ENCODE measurements around the gene ME3. TPM values are rescaled to one million over a fixed set of nuclear protein-coding genes. Genes with fewer than 3 reads are reported as not detected.

The ME3 gene
- polyA plus RNA-seq, 1 donor from 2014 or later: not detected

DNA sequence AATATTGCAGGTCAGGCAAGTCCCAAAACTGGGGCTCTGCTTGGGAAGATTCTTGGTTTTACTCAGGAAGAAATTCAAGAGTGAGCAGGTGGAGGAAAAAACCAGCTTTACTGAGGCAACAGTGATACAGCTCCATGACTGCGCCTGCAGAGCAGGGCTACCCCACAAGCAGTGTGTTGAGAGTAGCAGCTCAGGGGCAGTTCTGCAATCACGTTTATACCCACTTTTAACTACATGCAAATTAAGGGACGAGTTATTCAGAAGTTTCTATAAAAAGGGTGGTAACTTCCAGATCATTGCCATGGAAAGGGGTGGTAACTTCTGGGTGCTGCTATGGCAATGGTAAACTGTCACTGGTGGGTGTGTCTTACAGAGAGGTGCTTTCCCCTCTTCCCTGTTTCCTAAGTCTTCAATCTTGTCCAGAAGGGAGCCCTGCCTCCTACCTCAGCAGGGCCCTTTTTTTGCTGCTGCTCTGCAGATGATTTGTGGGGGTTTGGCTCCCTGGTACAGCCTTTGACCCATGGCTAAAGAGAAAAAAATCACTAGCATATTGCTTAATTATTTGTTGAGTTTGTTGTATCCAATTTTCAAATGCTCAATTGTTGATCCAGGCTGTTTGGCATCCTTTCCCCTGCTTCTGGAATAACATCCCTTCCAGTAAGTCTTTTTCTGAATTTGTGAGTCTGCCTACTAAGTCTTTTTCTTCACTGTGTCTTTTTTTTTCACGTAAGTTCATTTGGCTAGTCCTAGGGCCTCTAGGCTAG lies 30.0 kb upstream of the ME3 start:
- no peaks in the 10 kb centered on the region for H3K4me1 Mint-ChIP-seq
- H3K36me3 Mint-ChIP-seq: no peaks in the 10 kb centered on the region
- H3K9me3 Mint-ChIP-seq: no peaks in the 10 kb centered on the region
- no peak overlapping the region for H3K27ac Mint-ChIP-seq
- H3K4me3 Mint-ChIP-seq: no peak overlapping the region
- peaks cover 5% of the 10 kb centered on the region for H3K27me3 Mint-ChIP-seq

- no peaks in the 10 kb centered on the region for H3K4me1 Mint-ChIP-seq
- H3K27ac Mint-ChIP-seq: no peak overlapping the region
- H3K4me3 Mint-ChIP-seq: no peak overlapping the region
- H3K27me3 Mint-ChIP-seq: peaks cover 4% of the 10 kb centered on the region
- no peaks in the 10 kb centered on the region for H3K36me3 Mint-ChIP-seq
- H3K9me3 Mint-ChIP-seq: peaks cover 0 to 2% (median 0%) of the 10 kb centered on the region in 3 donors
Measured at GRCh38 chr11:86699040-86699791, 26.8 kb upstream of the ME3 start.

DNA sequence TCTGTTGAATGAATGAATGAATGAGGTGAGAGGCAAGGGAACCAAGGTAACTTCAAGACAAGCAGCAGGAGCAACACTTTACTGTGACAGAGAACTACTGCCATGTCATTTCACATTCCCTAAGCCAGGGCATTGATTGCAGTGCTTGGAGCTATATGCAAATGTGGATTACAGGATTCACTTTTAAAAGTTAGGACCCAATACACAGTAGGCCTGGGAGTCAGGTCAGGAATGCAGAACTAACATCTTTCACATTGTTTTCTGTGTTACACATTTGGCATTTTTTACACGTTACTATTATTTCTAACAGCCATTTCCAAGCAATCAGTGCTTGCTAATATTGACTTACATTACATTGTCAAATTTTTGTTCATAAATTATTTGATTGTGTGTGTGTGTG lies 26.2 kb upstream of the ME3 start:
- Mint-ChIP-seq H3K27me3 (peaks cover 4% of the 10 kb centered on the region), H3K4me1 (no peaks in the 10 kb centered on the region), H3K36me3 (no peaks in the 10 kb centered on the region), H3K27ac (no peak overlapping the region), H3K9me3 (peaks cover 0 to 2% (median 0%) of the 10 kb centered on the region in 3 donors), H3K4me3 (no peak overlapping the region)

GRCh38 chr11:86696451-86696850 lies 24.0 kb upstream of the ME3 start:
- Mint-ChIP-seq H3K4me1 (no peaks in the 10 kb centered on the region), H3K4me3 (no peak overlapping the region), H3K27ac (peak overlapping the region in 1 of 3 donors; percentile 53), H3K27me3 (peaks cover 4% of the 10 kb centered on the region), H3K36me3 (no peaks in the 10 kb centered on the region), H3K9me3 (peaks cover 0 to 2% (median 0%) of the 10 kb centered on the region in 3 donors)

GRCh38 chr11:86696004-86696403 lies 23.6 kb upstream of the ME3 start:
- H3K9me3 Mint-ChIP-seq: peaks cover 0 to 2% (median 0%) of the 10 kb centered on the region in 3 donors
- no peak overlapping the region for H3K4me3 Mint-ChIP-seq
- no peaks in the 10 kb centered on the region for H3K36me3 Mint-ChIP-seq
- H3K27ac Mint-ChIP-seq: no peak overlapping the region
- peaks cover 4% of the 10 kb centered on the region for H3K27me3 Mint-ChIP-seq
- no peaks in the 10 kb centered on the region for H3K4me1 Mint-ChIP-seq

- peaks cover 0 to 2% (median 0%) of the 10 kb centered on the region in 3 donors for H3K9me3 Mint-ChIP-seq
- no peaks in the 10 kb centered on the region for H3K4me1 Mint-ChIP-seq
- no peaks in the 10 kb centered on the region for H3K36me3 Mint-ChIP-seq
- no peak overlapping the region for H3K27ac Mint-ChIP-seq
- H3K27me3 Mint-ChIP-seq: peaks cover 4% of the 10 kb centered on the region
- H3K4me3 Mint-ChIP-seq: no peak overlapping the region
Measured at GRCh38 chr11:86695373-86695772, 23.0 kb upstream of the ME3 start.

DNA sequence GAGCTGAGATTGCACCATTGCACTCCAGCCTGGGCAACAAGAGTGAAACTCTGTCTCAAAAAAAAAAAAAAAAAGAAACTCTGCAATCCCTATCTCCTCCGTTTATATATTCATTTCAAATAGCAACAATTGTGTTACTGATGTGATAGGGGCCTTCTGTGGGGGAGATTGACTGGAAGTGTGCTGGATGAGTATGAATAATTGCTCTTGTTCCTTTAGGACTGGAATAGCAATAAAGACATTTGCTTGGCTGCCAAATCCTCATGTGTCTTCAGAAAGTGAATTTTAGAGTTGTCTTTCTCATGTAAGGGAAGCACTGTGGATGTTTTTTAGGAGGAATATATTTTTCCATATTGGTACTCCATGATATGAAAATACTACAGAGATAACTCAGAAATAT lies 21.1 kb upstream of the ME3 start:
- Mint-ChIP-seq H3K4me1 (no peaks in the 10 kb centered on the region), H3K36me3 (no peaks in the 10 kb centered on the region), H3K27me3 (peaks cover 4% of the 10 kb centered on the region), H3K27ac (no peak overlapping the region), H3K4me3 (no peak overlapping the region), H3K9me3 (peaks cover 0 to 2% (median 0%) of the 10 kb centered on the region in 3 donors)

- no peak overlapping the region for H3K4me3 Mint-ChIP-seq
- no peaks in the 10 kb centered on the region for H3K36me3 Mint-ChIP-seq
- H3K27ac Mint-ChIP-seq: no peak overlapping the region
- peaks cover 0 to 2% (median 0%) of the 10 kb centered on the region in 3 donors for H3K9me3 Mint-ChIP-seq
- peaks cover 4% of the 10 kb centered on the region for H3K27me3 Mint-ChIP-seq
- H3K4me1 Mint-ChIP-seq: no peaks in the 10 kb centered on the region
Measured at GRCh38 chr11:86692746-86693145, 20.3 kb upstream of the ME3 start.

GRCh38 chr11:86692317-86692716 lies 19.9 kb upstream of the ME3 start:
- H3K9me3 Mint-ChIP-seq: peaks cover 0 to 2% (median 0%) of the 10 kb centered on the region in 3 donors
- peaks cover 3% of the 10 kb centered on the region for H3K27me3 Mint-ChIP-seq
- no peak overlapping the region for H3K4me3 Mint-ChIP-seq
- no peaks in the 10 kb centered on the region for H3K36me3 Mint-ChIP-seq
- H3K4me1 Mint-ChIP-seq: no peaks in the 10 kb centered on the region
- H3K27ac Mint-ChIP-seq: no peak overlapping the region

- H3K4me1 Mint-ChIP-seq: no peaks in the 10 kb centered on the region
- no peaks in the 10 kb centered on the region for H3K9me3 Mint-ChIP-seq
- H3K27me3 Mint-ChIP-seq: peaks cover 2% of the 10 kb centered on the region
- H3K36me3 Mint-ChIP-seq: no peaks in the 10 kb centered on the region
- no peak overlapping the region for H3K27ac Mint-ChIP-seq
- H3K4me3 Mint-ChIP-seq: no peak overlapping the region
Measured at GRCh38 chr11:86688398-86689179, 16.2 kb upstream of the ME3 start.

- no peaks in the 10 kb centered on the region for H3K4me1 Mint-ChIP-seq
- no peak overlapping the region for H3K27ac Mint-ChIP-seq
- peaks cover 2% of the 10 kb centered on the region for H3K27me3 Mint-ChIP-seq
- no peak overlapping the region for H3K4me3 Mint-ChIP-seq
- H3K9me3 Mint-ChIP-seq: no peaks in the 10 kb centered on the region
- no peaks in the 10 kb centered on the region for H3K36me3 Mint-ChIP-seq
Measured at GRCh38 chr11:86687185-86687778, 14.9 kb upstream of the ME3 start.

- no peak overlapping the region for H3K27ac Mint-ChIP-seq
Measured at GRCh38 chr11:86686531-86686930, 14.1 kb upstream of the ME3 start.

DNA sequence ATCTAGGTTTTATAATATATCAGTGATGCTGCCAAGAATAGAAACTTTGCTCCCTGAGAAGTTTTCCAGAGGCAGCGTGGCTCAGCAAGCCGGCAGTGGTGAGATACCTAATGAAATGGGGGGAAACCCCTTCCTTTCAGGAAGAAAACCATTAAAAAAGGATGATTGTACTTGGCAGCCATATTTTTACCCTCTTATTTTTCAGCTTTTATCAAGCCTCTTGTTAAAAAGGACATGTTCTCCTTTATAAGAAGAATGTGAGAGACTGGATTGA lies 9.0 kb upstream of the ME3 start:
- no peak overlapping the region for H3K27ac Mint-ChIP-seq
- no peaks in the 10 kb centered on the region for H3K27me3 Mint-ChIP-seq
- no peaks in the 10 kb centered on the region for H3K36me3 Mint-ChIP-seq
- no peaks in the 10 kb centered on the region for H3K9me3 Mint-ChIP-seq
- no peaks in the 10 kb centered on the region for H3K4me1 Mint-ChIP-seq
- H3K4me3 Mint-ChIP-seq: no peak overlapping the region

More at GRCh38 chr11:86686531-86686930, 14.1 kb upstream of the ME3 start:
- no peak overlapping the region for H3K4me3 Mint-ChIP-seq
- peaks cover 2% of the 10 kb centered on the region for H3K27me3 Mint-ChIP-seq
- H3K36me3 Mint-ChIP-seq: no peaks in the 10 kb centered on the region
- H3K9me3 Mint-ChIP-seq: no peaks in the 10 kb centered on the region
- H3K4me1 Mint-ChIP-seq: no peaks in the 10 kb centered on the region

DNA sequence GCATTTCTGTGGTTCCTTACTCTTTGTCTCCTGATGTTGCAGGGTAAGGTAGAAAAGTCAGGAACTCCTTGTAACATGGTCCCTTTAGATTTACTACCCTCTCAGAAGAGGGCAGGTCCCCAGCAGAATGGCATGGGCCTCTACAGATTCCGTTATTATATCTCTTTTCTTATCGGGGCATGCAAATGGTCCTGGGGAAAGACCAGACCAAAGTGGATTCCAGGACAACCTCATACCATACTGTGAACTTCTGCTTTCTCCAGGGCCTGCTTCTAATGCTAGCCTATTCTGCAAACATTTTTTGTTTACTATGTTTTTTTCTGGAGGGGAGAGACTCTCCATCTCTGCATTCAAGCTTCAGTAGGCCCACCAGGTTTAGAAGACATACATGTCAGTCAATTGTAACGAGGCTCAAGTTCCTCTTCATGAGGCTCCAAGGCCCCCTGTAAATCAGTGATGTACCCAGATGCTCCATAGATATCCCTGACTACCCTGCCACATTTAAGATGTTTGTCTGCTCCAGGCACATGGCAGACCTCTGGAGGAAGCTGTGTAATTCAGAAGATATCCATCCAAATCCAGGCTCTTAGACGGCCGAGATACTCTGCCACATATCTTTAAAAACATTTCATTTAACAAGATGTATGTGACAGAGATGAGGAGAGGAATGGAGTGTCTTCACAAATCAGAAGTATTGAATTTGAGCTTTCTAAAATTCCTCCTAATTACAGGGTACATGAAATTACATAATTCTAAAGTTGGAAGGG lies 8.5 kb upstream of the ME3 start:
- Mint-ChIP-seq H3K4me3 (no peak overlapping the region), H3K36me3 (no peaks in the 10 kb centered on the region), H3K4me1 (no peaks in the 10 kb centered on the region), H3K27me3 (no peaks in the 10 kb centered on the region), H3K9me3 (no peaks in the 10 kb centered on the region), H3K27ac (peak overlapping the region in 1 of 3 donors; percentile 76)
